Activated naive CD8-positive, alpha-beta T cell treated with anti-CD3 and anti-CD28 coated beads, Interleukin-2, amount 50 U/mL, for 24 hours (primary cell): Measurements from ENCODE around the gene FRMD4B.
A peak's percentile ranks its signal among the peaks of the same experiment; 100 is the strongest.

Experiments used
- ATAC-seq: fragments of 150-1000 bp; cut with Tn5 transposase; one replicate; pipeline ENCODE4 v1.10.0; 2021
- DNase-seq: peaks from one replicate; pipeline ENCODE4 v3.0.0; 2021
- H3K27ac Mint-ChIP-seq: one replicate; pipeline ENCODE4 v1.8.0; 2021; ENCODE audit warnings: mild to moderate bottlenecking, mixed read lengths
- H3K27me3 Mint-ChIP-seq: one replicate; pipeline ENCODE4 v1.8.0; 2021; ENCODE audit warnings: mixed read lengths
- H3K36me3 Mint-ChIP-seq: one replicate; pipeline ENCODE4 v1.8.0; 2021; ENCODE audit warnings: low read depth, mixed read lengths
- H3K4me1 Mint-ChIP-seq: one replicate; pipeline ENCODE4 v1.8.0; 2021; ENCODE audit warnings: mixed read lengths
- H3K4me3 Mint-ChIP-seq: one replicate; pipeline ENCODE4 v1.8.0; 2021; ENCODE audit warnings: mild to moderate bottlenecking, moderate library complexity, mixed read lengths
- H3K9me3 Mint-ChIP-seq: one replicate; pipeline ENCODE4 v1.8.0; 2021; ENCODE audit warnings: mixed read lengths

Gene FRMD4B

DNA sequence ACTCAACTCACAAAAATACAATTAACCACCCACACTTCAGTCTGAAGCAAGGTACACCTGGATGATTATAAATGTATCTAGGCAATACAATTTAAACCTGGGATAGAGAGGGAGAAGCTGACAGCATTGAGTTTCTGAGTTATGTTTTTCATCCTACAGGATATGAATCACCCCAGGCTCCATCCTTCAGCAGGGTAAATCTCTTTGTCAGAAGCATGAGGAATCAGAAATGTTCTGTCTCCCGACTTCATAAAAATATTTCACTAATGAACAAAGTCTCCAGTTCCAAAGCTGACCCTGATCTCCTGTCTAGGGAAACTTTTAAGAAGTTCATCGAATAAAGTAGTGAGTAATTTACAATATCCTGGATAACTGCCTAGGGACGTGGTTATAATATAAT is 25.5 kb upstream of the FRMD4B start:
- Mint-ChIP-seq H3K4me1 (peaks cover 4% of the 10 kb centered on the region), H3K36me3 (no peaks in the 10 kb centered on the region), H3K4me3 (no peak overlapping the region), H3K9me3 (no peaks in the 10 kb centered on the region), H3K27me3 (peaks cover 12% of the 10 kb centered on the region), H3K27ac (no peak overlapping the region)
- DNase-seq (no peak), ATAC-seq (no peak)

DNA sequence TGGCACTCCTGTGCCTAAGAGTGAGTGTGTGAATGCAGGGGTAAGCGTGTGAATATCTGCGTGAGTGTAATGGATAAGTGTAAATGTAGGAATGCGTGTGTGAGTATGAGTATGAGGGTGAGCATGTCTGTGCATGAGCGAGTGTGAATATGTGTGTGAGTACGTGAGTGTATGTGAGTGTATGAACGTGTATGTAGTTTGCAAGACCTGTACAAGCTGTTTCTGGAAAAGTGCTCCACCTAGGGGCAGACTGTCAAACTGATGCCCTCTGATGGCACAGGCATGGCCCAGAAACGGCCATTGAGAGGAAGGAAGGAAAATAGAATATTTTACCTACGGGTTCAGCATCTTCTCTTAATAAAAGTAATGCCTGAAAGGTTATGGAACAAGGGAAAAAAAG is 24.4 kb upstream of the FRMD4B start:
- Mint-ChIP-seq H3K36me3 (no peaks in the 10 kb centered on the region), H3K4me1 (peaks cover 4% of the 10 kb centered on the region), H3K27ac (no peak overlapping the region), H3K27me3 (peaks cover 12% of the 10 kb centered on the region), H3K4me3 (no peak overlapping the region), H3K9me3 (no peaks in the 10 kb centered on the region)
- DNase-seq (peak; percentile 71), ATAC-seq (peak; percentile 93)

- H3K27me3 Mint-ChIP-seq, result peaks cover 12% of the 10 kb centered on the region
- no peak for ATAC-seq
- H3K36me3 Mint-ChIP-seq, result no peaks in the 10 kb centered on the region
Observed at GRCh38 chr3:69409831-69410230, 23.9 kb upstream of the FRMD4B start.

GRCh38 chr3:69409011-69409410 is 23.1 kb upstream of the FRMD4B start:
- peaks cover 12% of the 10 kb centered on the region for H3K27me3 Mint-ChIP-seq
- DNase-seq, result no peak
- H3K27ac Mint-ChIP-seq, result no peak overlapping the region
- no peaks in the 10 kb centered on the region for H3K36me3 Mint-ChIP-seq
- no peak overlapping the region for H3K4me3 Mint-ChIP-seq
- peaks cover 4% of the 10 kb centered on the region for H3K4me1 Mint-ChIP-seq
- ATAC-seq, result no peak
- H3K9me3 Mint-ChIP-seq, result no peaks in the 10 kb centered on the region

More at GRCh38 chr3:69409831-69410230, 23.9 kb upstream of the FRMD4B start:
- peaks cover 4% of the 10 kb centered on the region for H3K4me1 Mint-ChIP-seq
- no peaks in the 10 kb centered on the region for H3K9me3 Mint-ChIP-seq
- no peak overlapping the region for H3K4me3 Mint-ChIP-seq
- no peak for DNase-seq
- H3K27ac Mint-ChIP-seq, result no peak overlapping the region

GRCh38 chr3:69408542-69408941 is 22.7 kb upstream of the FRMD4B start:
- Mint-ChIP-seq H3K9me3 (no peaks in the 10 kb centered on the region), H3K4me1 (peaks cover 4% of the 10 kb centered on the region), H3K36me3 (no peaks in the 10 kb centered on the region), H3K27ac (no peak overlapping the region), H3K27me3 (peaks cover 12% of the 10 kb centered on the region), H3K4me3 (no peak overlapping the region)
- no peak for ATAC-seq
- DNase-seq, result no peak

DNA sequence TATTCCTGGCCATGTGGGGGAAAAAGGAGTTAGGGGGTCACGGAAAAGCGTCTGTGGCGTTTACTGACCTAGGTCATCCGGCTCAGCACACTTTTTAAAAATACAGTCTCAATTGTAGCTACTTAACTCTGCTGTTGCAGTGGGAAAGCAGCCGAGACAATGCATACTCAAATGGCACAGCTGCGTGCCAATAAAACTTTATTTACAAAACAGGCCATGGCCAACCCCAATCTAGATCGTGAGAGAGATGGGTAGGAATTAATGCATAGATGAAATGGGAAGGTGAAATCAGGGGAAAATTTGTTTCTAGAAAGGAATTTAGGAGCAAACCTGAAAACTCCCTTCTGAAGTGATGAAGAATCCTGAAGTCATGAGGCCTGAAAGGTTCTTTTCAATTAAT is 22.0 kb upstream of the FRMD4B start:
- Mint-ChIP-seq H3K27ac (no peak overlapping the region), H3K4me1 (peaks cover 4% of the 10 kb centered on the region), H3K36me3 (no peaks in the 10 kb centered on the region), H3K27me3 (peaks cover 12% of the 10 kb centered on the region), H3K9me3 (no peaks in the 10 kb centered on the region), H3K4me3 (no peak overlapping the region)
- DNase-seq, result no peak
- no peak for ATAC-seq

DNA sequence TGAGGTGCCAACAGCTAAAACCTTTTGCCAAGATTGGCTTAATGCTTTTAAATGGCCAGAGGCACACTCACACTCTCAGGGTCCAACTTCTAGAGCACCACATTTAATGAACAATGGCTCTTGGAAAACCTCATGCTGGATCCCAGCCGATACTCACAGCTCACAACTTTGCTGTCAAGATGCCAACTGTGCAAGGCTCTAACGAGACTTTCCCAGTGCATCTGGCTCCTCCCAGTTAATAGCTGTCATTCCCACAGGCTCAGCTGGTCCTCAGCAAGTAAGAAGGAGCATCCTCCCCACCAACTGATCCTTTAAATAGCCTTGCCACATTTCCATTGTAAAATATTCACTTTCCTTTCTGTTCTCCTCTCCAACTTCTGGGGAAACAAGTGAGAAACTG is 20.3 kb upstream of the FRMD4B start:
- DNase-seq (no peak), ATAC-seq (no peak)
- Mint-ChIP-seq H3K4me3 (no peak overlapping the region), H3K4me1 (peaks cover 4% of the 10 kb centered on the region), H3K27me3 (peaks cover 12% of the 10 kb centered on the region), H3K9me3 (no peaks in the 10 kb centered on the region), H3K27ac (no peak overlapping the region), H3K36me3 (no peaks in the 10 kb centered on the region)

DNA sequence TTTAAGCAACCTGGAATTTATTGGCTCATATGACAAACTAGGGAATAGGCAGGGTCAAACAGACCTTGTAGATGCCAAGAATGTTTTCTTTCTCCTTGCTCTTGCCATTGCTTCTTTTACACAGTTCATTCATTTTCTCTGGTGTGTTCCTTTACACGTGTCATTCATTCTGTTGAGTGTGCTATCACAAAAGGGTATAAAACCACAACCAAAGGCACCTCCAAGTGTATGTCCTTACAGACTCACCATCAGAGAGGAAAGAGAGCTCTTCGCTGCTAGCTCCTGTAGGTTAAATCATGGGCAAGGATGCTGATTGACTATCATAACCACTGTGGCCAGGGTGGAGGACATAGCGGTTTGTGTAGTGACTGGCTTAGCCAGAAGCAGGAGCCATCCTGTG is 19.2 kb upstream of the FRMD4B start:
- Mint-ChIP-seq H3K4me1 (no peaks in the 10 kb centered on the region), H3K36me3 (no peaks in the 10 kb centered on the region), H3K9me3 (no peaks in the 10 kb centered on the region), H3K4me3 (no peak overlapping the region), H3K27me3 (peaks cover 8% of the 10 kb centered on the region), H3K27ac (no peak overlapping the region)
- no peak for ATAC-seq
- no peak for DNase-seq

DNA sequence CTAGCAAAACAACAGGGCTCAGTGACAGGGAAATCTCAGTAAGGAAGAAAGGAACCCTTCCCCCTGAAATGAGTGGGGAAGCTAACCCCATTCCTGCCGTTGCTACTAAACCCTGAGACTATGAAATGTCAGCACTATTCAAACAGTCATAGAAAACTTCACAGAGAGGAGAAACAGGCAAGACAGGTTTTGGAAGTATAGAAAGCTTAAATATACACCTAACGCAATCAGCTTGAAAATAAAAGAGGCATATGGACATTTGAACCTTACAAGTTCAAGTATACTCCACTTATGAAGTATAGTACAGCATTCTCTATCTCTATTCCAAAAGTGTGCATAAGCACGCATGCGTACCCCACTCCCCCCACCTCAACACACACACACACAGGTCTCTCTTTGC is 17.6 kb upstream of the FRMD4B start:
- no peak for ATAC-seq
- no peaks in the 10 kb centered on the region for H3K36me3 Mint-ChIP-seq
- peaks cover 3% of the 10 kb centered on the region for H3K27me3 Mint-ChIP-seq
- no peak for DNase-seq
- H3K4me1 Mint-ChIP-seq, result no peaks in the 10 kb centered on the region
- no peak overlapping the region for H3K27ac Mint-ChIP-seq
- H3K9me3 Mint-ChIP-seq, result no peaks in the 10 kb centered on the region
- no peak overlapping the region for H3K4me3 Mint-ChIP-seq

DNA sequence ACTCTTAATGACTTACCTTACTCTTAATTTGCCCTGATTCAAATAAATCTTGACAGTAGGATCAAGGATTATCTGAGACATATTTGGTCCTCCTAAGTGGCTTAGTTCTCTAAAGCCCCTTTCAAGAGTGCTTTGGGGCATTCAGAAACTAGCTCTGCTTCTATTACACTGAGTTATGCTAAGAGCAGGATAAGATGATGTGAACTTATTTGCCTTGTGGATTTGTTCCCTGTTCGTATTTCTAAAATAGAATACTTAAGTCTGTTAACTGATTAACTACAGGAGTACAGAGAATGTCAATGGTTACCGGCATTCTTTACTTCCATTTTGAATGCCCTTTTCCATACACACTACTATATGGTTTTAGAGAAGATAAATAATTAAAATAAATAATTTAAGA is 14.8 kb upstream of the FRMD4B start:
- Mint-ChIP-seq H3K36me3 (no peaks in the 10 kb centered on the region), H3K27me3 (peaks cover 7% of the 10 kb centered on the region), H3K27ac (no peak overlapping the region), H3K9me3 (no peaks in the 10 kb centered on the region), H3K4me3 (no peak overlapping the region), H3K4me1 (no peaks in the 10 kb centered on the region)
- no peak for ATAC-seq
- DNase-seq, result no peak

GRCh38 chr3:69392850-69393249 is 7.0 kb upstream of the FRMD4B start:
- H3K4me3 Mint-ChIP-seq, result no peak overlapping the region
- H3K27me3 Mint-ChIP-seq, result peaks cover 26% of the 10 kb centered on the region
- DNase-seq, result no peak
- ATAC-seq, result no peak
- no peaks in the 10 kb centered on the region for H3K4me1 Mint-ChIP-seq
- no peaks in the 10 kb centered on the region for H3K9me3 Mint-ChIP-seq
- H3K27ac Mint-ChIP-seq, result no peak overlapping the region
- H3K36me3 Mint-ChIP-seq, result no peaks in the 10 kb centered on the region

DNA sequence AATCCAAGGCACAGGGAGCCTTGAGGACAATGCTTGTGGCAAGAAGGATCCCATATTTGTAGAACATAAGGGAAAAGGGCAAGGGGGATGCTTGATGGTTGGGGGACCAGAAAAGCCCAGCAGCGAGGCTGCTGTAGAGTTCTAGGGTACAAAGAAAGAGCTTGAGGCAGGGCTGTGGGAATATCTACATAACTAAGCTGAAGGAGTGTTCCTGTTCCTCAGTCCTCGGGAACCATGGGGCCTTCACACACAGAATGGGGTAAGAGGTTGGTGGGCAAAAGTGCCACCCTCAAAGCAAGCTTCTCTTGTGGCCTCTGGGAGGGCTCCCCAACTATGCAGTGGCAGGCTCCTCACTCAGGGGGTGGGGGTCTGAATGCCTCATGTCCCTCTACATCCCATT is 6.5 kb upstream of the FRMD4B start:
- peaks cover 28% of the 10 kb centered on the region for H3K27me3 Mint-ChIP-seq
- DNase-seq (no peak), ATAC-seq (no peak)
- H3K36me3 Mint-ChIP-seq, result no peaks in the 10 kb centered on the region
- no peaks in the 10 kb centered on the region for H3K9me3 Mint-ChIP-seq
- H3K4me3 Mint-ChIP-seq, result no peak overlapping the region
- H3K4me1 Mint-ChIP-seq, result no peaks in the 10 kb centered on the region
- H3K27ac Mint-ChIP-seq, result no peak overlapping the region

DNA sequence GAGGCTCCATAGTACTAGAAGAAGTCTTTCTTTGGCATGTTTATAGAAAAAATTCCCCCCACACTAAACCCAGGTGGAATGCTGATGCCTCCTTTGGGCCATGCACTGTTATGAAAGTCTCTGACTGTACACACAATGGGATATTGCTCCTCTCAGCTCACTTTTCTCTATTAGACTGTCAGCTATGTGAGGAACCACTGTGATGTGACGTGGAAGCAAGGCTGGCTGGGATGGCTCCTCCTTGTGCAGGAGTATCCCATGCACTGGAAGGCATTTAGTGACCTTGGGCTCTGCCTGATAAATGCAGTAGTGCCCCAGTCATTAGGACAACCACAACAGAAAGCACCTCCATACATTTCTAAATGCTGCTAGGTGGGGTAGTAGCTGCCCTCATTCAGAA is 5.7 kb upstream of the FRMD4B start:
- Mint-ChIP-seq H3K27ac (no peak overlapping the region), H3K9me3 (no peaks in the 10 kb centered on the region), H3K27me3 (peaks cover 32% of the 10 kb centered on the region), H3K4me1 (peaks cover 2% of the 10 kb centered on the region), H3K4me3 (no peak overlapping the region), H3K36me3 (no peaks in the 10 kb centered on the region)
- DNase-seq, result no peak
- ATAC-seq, result no peak

DNA sequence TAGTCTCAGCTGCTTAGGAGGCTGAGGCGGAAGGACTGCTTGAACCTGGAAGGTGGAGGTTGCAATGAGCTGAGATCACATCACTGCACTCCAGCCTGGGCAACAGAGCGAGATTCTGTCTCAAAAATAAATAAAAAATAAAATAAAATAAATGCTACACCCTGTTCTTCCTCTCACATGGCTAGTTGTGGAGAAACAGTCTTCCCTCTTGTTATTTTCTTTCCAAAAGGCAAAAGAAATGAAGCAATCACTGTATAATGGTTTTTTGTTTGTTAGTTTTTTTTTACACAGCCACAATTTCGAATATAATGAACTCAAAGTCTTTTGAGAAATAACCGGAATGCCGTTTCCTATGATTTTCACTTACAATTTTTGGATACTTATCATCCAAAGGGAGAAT is 4.9 kb upstream of the FRMD4B start:
- no peak overlapping the region for H3K27ac Mint-ChIP-seq
- DNase-seq (no peak), ATAC-seq (no peak)
- peaks cover 36% of the 10 kb centered on the region for H3K27me3 Mint-ChIP-seq
- H3K4me3 Mint-ChIP-seq, result no peak overlapping the region
- H3K36me3 Mint-ChIP-seq, result no peaks in the 10 kb centered on the region
- H3K4me1 Mint-ChIP-seq, result peaks cover 4% of the 10 kb centered on the region
- no peaks in the 10 kb centered on the region for H3K9me3 Mint-ChIP-seq

GRCh38 chr3:69389520-69390248 is 3.8 kb upstream of the FRMD4B start:
- Mint-ChIP-seq H3K27me3 (peaks cover 45% of the 10 kb centered on the region), H3K4me3 (no peak overlapping the region), H3K4me1 (peaks cover 8% of the 10 kb centered on the region), H3K9me3 (no peaks in the 10 kb centered on the region), H3K27ac (no peak overlapping the region), H3K36me3 (no peaks in the 10 kb centered on the region)
- DNase-seq (no peak), ATAC-seq (no peak)

GRCh38 chr3:69388241-69388640 is 2.4 kb upstream of the FRMD4B start:
- DNase-seq, result no peak
- Mint-ChIP-seq H3K4me1 (peaks cover 10% of the 10 kb centered on the region), H3K36me3 (no peaks in the 10 kb centered on the region), H3K27ac (no peak overlapping the region), H3K27me3 (peaks cover 57% of the 10 kb centered on the region), H3K9me3 (no peaks in the 10 kb centered on the region), H3K4me3 (no peak overlapping the region)
- no peak for ATAC-seq
